GM21381 (cell line): ENCODE measurements around the gene AQP2.

Experiments
- ATAC-seq: cut with Tn5 transposase; IDR thresholded peaks from one replicate; pipeline ENCODE4 v1.9.1; 2021; ENCODE audit warnings: mild to moderate bottlenecking, moderate library complexity; ENCODE audit not compliant: unreplicated experiment

Gene AQP2

DNA sequence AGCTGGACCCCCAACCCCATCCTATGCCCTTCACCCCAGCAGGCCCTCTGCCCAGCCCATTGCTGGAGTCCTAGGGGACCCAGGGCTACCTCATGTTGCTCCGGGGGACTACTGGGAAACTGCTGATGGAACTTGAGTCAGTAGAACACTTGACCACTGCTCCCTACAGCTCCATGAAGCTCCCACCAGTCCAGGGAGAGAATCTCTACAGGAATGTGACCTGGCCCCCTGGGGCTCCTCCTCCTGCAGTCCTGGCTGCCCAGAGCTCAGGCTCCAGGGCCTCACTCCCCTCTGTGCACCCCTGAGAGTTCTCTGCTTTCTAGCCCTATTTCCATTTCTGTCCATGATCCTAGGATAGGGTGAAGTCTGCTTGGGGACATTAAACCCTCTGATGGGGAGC lies 10.8 kb upstream of the AQP2 start:
- no peak for ATAC-seq

GRCh38 chr12:49941556-49942511 lies 8.7 kb upstream of the AQP2 start:
- no peak for ATAC-seq

DNA sequence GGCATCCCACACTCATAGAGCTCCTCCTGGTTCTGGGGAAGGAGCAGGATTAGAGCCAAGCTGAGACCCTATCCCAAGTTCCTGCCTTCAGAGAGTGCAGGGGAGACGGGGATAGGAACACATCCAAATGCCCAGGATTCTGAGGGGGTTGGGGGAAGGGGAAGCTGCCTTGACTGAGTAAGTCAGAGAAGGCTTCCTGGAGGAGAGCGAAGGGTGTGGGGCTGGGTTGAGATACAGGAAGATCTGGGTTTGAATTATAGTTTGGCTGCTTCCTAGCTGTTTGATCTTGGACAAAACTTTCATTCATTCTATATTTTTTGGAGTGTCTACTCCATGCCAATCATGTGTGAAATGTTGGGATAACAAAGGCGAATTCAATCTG lies 8.0 kb upstream of the AQP2 start:
- ATAC-seq: no peak

DNA sequence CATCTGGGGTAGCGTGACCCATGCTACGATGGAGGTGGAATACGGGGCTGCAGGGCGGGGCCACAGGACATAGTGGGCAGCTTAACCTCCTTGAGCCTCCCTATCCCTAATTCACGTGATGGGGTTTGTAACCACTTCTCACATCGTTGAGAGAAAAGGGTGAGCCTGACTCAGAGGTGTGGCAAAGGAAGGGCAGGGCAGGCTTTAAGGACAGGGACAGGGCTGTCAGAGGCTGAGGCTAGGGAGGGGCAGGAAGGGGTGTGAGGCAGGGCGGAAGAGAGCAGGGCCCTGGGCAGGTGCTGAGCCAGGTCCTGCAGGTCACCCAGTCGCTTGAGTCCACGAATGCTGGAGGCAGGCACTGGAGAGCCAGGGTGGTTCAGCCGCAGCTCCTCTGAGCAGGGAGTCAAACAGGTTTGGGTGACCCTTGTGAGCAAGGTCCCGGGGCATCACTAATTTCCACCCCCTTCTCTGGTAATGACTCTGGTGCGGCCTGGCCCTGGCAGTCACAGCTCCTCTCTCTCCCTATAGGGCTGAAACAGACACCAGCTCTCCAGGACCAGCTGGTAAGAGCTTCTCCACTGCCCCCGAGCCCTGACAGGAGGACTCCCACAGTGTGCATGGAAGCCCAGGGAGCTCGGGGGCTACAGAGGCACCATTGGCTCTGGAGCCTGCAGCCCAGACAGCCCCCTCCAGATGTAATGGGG lies 7.5 kb upstream of the AQP2 start:
- ATAC-seq: no peak

- no peak for ATAC-seq
Measured at GRCh38 chr12:49943625-49943960, 6.9 kb upstream of the AQP2 start.

DNA sequence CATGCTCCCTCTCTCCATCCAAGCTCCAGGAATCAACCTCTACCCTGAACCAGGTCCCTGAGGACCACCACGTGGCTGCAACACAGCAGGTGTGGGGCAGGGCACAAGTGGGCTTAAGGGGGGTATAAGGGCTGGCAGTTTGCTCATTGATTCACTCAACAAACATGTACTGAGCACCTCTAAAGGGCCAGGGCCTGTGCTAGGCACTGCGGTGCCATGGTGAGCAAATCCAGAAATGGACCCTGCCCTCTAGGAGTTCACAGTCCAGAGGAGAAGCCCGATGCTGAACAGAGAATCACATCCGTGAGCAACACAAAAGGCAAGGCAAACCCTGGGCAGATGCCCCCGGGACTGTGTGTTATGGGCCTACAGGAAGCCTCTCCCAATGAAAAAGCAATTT lies 6.5 kb upstream of the AQP2 start:
- no peak for ATAC-seq

DNA sequence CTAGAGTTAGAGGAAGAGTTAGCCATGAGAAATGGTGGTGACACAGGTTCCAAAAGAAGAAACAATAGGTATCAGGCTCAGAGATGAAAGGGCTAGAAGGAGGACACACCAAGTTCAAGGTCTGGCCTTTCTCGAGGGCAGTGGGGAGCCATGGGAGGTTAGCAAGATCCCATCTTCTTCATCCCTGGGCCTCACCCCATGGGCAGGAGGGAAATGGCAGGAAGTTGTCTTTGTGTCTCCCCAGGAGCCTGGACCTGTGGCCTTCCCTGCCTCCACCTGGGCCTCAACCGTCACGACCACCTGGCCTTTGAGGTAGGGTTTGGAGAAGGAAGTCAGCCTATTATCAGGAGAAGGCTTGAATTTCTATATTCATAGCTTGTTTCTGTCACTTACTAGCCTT lies 5.8 kb upstream of the AQP2 start:
- no peak for ATAC-seq

DNA sequence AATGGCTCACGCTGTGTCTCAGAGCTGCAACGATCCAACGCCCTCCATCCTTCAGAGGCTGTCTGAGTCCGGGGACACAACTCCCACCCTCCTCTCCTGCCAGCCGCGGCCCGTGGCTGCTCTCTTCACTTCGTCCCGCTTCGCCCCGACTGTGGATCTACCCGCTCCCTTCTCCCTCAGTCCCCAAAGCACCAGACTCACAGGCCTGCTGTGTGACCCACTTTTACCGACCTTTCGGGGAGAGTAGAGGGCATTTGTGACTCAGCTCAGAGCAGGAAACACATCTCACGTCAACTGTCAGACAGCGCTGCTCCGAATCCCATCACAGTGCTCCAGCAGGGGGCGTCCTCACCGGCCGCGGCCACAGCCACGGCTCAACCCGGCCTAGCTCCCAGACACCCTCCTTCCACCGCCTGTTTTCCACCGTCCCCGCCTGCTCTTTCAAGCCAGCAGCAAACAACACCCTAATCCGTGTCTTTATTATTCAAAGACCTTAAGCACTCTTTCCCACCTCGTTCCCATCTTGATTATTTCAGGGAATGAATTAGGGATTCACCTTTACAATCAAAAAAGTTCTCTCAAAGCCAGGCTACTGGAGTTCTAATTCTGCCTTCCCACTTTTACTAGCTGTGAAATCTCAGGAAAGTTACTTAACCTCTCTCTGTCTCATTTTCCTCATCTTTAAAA lies 5.0 kb upstream of the AQP2 start:
- ATAC-seq: no peak

- no peak for ATAC-seq
Measured at GRCh38 chr12:49946086-49946485, 4.5 kb upstream of the AQP2 start.

GRCh38 chr12:49946497-49946896 lies 4.0 kb upstream of the AQP2 start:
- ATAC-seq: no peak

DNA sequence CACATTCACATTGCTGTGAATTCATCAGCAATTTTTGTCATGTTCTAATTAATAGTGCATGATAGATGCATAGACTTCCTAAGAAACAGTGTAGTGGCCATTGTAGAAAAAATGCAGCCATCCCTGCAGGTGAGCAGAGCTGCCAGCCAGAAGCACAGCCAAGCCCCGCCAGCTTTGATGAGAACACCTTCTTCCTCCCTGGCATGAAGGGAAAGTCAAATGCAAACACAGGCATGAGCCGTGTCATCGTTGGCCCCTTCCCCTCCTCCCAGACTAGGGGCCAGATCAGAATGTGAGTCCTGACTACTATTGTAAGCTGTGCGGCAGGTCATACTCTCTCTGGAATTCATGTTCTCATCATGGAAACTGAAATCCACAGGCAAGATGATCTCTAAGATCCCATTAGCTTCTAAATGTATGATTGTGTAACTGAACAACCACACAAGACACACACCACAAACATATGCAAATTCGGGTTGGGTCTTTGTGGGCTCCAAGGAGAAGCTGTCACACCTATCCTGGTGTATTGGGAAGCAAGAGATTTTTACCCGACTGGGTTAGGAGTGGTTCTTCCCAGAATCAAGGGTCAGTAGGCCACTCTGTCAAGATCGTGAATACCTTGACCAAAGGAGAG lies 2.8 kb upstream of the AQP2 start:
- no peak for ATAC-seq

DNA sequence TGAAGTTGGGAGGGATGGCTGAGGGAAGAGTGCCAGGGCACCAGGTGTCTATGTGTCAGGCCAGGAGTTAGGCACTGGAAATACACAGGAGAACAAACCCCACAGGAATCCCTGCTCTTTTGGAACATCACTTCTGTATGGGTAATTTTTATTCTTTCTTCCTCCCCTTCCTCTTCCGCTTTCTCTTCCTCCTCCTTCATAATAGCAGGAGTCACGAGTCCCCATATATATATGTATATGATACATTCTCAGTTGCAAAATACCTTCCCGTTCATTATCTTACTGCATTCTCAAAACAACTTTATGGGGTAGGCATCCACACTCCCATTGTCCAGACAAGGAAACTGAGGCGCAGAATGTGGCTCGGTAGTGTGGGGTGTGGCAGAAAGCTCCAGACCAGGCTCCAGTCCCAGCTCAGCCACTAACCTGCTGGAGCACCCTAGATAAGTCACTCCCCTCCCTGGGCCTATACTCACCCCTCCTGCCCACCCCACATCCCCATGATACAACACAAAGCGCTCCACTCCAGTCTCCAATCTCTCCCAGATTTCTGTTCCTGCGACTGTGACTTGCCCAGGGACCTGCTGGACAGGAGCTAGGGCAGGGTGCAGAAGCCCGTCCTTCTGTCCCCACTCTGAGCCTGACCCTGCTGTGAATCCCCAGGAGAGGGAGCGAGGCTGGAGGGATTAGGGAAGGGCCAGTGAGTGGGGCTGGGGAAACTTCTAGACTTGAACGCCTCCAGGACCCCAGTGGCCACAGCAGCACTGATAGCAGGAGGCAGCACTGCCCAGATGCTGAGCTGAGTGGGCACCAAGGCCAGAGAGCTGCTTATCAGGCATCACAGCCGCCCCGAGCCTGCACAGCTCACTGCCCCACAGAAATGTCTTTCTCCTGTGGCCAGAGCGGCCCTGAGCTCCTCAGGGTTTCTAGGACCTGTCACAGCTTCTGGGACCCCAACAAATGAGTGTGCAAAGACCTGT lies 1.4 kb upstream of the AQP2 start:
- no peak for ATAC-seq

- no peak for ATAC-seq
Measured at GRCh38 chr12:49949866-49950265, 671 bp upstream of the AQP2 start.

DNA sequence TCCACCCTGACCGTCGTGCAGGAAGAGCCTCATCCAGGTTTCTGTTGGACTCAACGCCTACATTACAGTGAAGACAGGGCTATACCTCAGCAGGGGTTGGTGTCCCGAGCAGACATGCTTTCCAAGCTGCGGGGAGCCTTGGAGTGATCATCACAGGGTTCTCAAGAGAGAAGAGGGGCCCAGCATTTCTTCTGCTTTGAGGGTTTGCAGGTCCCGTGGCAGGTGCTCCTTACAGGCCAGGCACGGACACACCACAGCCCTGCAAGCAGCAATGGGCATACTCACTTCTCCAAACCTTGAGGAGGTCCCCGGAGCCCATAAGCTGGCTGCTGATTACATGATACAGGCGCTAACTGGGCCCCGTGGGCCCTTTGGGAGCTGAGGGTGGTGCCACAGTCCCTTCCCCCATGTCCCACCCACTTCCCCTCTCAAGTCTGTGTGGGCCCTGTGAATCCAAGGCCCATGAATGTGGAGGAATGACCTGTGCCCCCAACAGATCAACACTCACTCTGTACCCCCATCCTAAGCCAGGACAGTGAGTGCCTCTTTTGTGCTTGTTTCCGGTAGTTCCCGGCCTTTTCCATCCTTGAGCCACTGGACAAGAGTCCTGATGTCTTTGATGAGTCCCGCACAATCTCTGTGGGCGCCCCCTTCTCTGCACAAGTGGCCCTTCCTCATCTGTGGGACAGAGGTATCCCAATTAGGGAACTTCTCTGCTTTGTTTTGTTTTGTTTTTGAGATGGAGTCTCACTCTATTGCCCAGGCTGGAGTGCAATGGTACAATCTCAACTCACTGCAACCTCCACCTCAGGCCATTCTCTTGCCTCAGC lies 1.1 kb downstream of the AQP2 start:
- ATAC-seq: no peak

DNA sequence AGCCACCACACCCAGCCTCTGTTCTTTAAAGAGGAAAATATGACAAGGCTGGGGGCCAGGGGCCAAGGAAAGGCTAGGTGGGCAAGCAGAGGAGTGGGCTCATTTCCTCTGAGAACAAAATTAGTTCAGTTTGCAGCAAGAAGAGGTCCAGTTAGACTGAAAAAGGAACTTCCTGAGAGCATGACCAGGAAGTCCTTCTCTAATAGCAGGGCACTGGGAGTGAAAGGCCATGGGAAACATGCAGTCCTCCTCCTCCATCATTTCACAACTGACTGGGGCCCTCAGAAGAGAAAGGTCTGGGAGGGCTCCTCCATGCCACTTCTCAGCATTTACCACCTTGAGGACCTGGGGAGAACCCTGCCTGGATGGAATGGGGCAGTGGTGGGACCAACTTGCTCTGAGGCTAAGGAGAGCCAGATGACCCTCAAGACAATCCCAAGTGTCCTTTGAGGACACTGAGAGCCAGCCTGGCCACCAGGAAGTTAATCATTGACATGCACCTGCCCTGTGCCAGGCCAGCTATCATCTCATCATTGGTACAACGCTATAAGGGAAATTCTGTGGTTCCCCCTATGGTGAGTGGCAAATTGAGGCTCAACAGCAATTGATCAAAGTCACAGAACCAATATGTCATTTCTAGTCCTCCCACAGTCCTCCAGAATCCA lies 2.0 kb downstream of the AQP2 start:
- ATAC-seq: no peak

DNA sequence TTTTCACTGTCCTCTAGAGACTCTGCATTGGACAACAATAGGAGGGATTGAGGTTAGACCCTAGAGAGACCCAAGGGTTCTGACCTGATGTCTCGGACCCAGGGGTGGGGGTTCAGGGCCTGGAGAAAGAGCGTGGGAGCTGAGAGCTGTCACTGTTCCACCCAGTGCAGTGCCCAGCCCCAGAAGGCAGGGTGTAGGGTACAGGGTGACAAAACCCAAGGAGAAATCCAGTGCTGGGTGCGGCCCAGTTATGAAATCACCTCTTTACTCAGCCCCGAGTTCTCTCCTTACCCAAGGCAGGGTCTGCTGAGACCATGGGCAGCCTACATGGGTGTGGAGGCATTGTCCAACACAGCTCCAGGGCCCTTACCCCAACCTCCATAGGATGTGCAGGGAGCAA lies 2.6 kb downstream of the AQP2 start:
- no peak for ATAC-seq

DNA sequence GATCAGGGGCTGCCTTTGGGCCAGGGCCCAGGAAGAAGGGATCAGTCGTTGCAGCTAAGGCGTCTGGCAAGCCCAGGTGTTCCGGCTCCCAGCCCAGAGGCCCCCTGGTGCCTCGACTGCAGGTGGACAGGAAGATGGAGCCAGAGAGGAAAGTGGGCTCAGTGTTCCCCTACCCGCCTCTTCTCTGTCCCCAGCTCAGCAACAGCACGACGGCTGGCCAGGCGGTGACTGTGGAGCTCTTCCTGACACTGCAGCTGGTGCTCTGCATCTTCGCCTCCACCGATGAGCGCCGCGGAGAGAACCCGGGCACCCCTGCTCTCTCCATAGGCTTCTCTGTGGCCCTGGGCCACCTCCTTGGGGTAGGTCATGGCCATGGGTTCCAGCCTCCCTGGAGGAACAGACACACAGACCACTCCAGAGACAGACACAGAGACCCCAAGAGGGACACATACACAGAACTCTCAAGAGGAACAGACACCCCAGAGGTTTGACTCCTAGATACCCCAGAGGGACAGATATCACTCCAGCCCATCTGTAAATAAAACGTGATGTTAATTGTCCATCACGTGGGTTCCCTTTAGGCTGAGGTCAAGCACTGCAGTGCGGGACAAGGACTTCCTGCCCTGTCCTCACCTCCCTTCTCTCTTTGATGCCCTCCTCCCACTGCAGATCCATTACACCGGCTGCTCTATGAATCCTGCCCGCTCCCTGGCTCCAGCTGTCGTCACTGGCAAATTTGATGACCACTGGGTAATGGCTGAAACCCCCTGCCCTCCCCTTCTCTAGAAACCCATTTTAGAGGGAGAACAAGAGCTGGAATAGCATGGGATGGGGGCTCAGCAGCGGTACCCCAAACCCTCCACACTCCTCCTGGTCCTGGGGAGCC lies 3.7 kb downstream of the AQP2 start:
- ATAC-seq: no peak
